AG08396 (cell line): ENCODE data around the gene ADGRB3.
"Not testable (repeated sequence)": the region's sequence is repeated elsewhere in the genome, so short reads cannot be mapped to it uniquely, and the experiment has no call there.

Source experiments
- DNase-seq: peaks from one replicate; pipeline ENCODE4 v3.0.0; 2012; ENCODE audit warnings: low spot score, mixed read lengths

Gene ADGRB3

DNA sequence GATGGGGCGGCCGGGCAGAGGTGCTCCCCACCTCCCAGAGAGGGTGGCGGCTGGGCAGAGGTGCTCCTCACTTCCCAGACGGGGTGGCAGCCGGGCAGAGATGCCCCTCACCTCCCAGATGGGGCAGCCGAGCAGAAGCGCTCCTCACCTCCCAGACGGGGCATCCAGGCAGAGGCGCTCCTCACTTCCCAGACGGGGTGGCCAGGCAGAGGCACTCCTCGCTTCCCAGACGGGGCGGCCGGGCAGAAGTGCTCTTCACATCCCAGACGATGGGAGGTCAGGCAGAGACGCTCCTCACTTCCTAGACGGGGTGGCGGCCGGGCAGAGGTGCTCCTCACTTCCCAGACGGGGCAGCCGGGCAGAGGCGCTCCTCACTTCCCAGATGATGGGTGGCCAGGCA lies 798.0 kb downstream of the ADGRB3 start:
- DNase-seq = not testable (repeated sequence)

DNA sequence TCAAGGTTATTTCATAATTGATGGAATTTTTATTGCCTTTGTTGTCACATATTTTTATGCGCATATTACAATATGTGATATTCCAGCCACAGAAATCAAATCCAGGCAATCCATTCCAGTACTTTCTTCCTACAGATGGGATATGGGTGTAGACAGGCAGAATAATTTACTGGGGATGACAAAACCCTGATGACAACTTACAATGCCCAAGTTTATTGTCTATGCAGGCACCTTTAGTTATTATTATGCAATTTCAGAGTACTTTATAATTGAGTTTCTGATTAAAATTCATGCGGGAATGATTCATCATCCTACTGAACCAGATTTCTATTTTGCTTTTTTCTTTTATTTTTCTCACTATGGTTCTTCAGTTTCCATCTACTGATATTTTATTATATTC lies 803.0 kb downstream of the ADGRB3 start:
- DNase-seq = no peak
